Activated T-cell treated with anti-CD3 and anti-CD28 coated beads, Interleukin-2, amount 50 U/mL, for 48 hours (primary cell): Measurements from ENCODE around the gene DDX47.
"Not testable (repeated sequence)": the region's sequence is repeated elsewhere in the genome, so short reads cannot be mapped to it uniquely, and the experiment has no call there.

Experiments
- DNase-seq, 2 experiments: peaks; one replicate each; pipeline ENCODE4 v3.0.0-alpha.2; 2020

Gene DDX47

DNA sequence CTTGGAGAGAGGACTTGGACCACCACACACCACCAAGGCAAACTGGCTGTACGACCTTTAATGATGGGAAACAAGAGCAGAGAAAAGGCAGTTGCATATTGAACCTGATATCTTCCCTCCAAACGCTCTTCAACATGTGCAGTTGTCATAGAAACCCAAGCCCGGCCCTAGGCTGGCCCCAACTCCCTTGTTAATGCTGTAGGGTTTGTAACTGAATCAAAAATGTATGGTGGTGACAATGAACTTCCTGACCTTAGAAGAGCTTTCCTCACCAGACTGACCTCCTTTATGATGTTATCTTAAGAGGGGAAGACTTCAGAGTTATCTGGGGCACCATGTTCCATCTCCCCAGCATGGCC lies 15.4 kb upstream of the DDX47 start:
- no peak for DNase-seq

DNA sequence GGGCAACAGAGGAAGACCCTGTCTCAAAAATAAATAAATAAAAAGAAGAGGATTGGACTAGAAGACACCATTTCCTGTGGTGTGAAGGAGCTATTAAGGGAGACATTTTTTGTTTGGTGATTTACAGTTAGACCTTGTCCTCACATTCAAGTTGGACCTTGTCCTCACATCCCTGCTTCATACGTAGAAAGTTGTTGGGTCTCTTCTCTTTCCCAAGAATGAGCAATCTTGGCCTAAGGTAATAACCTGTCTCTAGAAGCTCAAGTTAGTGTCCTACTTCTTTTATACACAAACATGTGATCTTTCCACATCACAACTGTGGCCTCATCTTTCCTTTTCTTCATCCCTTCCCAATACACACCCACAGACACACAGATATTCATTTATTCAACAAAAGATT lies 14.7 kb upstream of the DDX47 start:
- no peak for DNase-seq

DNA sequence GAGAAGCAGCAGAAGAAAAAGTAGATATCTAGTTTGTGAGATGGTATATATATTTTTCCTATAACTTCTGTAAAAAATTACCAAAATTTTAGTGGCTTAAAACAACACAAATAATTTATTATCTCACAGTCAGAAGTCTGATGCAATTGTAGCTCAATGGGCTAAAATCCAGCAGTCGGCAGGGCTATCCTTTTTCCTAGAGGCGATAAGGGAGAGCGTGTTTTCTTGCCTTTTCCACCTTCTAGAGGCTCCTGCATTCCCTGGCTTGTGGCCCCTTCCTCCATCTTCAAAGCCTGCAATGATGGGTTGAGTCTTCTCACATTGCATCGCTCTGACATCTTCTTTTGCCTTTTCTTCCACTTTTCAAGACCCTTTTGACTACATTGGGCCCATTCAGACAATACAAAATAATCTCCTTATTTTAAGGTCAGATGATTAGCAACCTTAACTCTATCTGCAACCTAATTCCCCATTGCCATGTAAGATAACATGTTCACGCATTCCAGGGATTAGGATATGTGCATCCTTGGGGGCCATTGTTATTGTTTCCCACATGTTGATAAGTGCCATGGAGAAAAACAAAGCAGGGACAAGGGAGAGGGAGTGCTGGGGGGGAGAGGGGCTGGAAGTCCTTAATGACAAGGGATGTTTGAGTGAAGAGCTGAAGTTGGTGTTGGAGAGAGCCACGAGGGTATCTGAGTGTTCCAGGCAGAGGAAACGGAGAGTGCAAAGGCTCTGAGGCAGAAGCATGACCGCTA lies 13.8 kb upstream of the DDX47 start:
- no peak for DNase-seq

DNA sequence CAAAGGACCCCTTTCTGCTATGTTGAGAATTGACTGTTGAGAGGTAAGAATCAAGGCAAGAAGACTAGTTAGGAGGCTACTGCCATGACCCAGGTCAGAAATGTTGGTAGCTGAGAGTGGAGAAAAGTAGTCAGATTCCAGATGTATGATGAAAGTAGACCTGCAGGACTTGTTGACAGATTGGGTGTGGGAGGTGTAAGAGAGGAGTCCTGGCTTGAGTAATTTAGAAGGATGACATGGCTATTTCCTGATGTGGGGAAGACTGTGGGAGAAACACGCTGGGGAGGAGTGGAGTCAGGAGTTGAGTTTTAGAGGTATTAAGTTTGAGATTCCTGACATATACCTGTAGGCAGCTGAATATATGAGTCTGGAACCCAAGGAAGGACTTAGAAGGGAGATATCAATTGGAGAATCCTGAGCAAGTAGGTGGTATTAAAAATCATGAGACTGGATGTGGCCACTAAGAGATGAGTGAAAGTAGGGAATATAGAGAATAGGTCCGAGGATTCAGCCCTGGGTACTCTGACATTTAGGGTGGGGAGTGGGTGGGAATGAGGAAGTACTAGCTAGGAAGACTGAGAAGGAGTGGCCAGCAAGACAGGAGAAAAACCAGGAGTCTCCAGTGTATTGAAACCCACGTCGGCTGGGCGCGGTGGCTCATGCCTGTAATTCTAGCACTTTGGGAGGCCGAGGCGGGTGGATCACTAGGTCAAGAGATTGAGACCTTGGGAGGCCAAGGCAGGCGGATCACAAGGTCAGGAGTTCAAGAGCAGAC lies 12.6 kb upstream of the DDX47 start:
- no peak for DNase-seq

DNA sequence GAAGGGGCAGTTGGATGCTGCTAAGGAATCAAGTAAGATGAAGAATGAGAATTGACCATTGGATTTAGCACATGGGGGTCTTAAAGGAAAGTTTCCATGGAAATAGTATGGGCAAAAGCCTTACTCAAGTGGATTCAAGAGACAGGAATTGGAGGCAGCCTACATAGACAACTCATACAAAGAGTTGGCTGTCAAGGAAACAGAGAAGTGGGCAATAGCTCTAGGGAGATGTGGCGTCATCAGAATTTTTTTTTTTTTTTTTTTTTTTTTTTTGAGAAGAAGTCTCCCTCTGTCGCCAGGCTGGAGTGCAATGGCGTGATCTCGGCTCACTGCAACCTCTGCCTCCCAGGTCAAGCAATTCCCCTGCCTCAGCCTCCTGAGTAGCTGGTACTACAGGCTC lies 11.5 kb upstream of the DDX47 start:
- DNase-seq = not testable (repeated sequence)

DNA sequence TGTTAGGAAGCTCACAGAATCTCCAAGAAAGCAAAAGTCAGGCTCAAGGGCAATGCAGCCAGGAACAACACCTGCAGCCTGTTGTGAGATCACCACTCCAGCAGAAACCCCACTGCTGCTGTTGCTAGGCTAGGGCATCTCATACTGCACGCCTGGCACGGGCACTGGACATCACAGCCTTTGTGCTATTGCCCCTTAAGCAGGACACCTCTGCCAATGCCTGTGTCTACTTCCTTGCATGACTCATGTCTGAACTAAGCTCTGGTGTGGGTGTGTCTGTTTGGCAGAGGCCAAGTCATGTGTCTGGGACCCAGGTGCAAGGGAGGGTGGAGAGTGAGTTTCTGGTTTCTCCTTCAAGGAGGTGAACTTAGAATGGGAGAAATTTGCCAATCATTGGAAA lies 10.0 kb upstream of the DDX47 start:
- peak in 1 of 2 experiments; percentile 39 for DNase-seq

DNA sequence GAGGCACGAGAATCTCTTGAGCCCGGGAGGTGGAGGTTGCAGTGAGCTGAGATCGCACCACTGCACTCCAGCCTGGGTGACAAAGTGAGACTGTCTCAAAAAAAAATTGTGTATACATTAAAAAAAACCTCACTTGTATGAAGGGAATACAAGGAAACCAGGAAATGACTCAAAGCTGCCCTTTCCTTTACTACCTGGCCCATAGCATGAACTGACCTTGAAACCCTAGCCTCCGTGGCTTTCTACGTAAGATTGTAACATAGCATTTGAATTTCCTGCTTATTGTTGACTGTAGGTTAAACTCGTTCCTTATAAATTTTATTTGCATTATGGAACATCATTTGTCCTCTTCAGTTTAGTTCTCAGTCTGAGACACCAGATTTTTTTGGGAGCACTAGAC lies 9.1 kb upstream of the DDX47 start:
- DNase-seq = no peak

DNA sequence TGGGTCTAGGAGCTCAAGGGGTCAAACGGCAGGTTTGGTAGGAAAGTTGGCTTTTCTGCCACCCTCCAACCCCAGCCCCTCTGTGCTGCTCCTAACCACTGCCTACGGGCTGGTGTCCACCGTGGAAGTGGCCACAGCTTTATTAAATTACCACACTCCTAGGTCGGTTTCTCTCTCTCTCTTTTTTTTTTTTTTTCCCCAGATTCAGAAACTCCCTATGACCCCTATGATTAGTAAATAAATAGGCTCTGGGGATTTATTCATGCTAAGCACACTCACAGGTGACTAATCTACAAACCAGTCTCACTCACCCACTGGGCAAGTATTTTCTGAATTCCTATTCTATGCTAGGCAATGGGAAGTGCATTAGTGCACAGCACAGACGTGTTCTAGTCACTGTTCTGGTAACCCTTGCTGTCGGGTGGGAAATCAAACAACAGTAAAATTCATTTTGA lies 8.7 kb upstream of the DDX47 start:
- no peak for DNase-seq

DNA sequence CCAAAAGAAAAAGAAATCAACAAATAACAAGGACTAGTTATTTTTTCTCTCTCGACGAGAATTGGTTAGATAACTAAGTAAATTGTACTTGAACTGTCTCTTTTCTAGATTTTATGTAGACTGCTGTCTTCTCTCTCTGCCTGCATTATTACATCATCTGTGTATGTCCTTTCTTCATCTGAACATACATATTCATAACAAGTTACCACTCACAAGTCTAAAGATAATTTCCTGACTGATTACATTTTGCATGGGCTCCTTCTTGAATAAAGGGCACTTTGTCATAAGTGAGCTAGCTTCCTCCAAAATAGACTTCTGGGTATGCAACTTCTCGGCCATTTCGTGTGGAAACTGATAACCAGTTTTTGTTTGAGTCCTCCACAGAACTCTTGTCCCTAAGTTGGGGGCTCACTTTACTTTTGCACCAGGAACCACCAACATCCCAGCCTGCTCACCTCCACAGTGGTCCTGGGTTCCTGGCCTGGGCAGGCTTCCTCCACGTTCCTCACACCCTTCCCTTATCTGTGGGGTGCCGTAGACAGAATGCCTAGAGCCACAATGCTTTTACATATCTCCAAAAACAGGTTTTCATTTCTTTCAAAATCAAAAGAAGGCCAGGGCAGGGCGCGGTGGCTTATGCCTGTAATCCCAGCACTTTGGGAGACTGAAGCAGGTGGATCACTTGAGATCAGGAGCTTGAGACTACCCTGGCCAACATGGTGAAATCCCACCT lies 6.2 kb upstream of the DDX47 start:
- DNase-seq = no peak

DNA sequence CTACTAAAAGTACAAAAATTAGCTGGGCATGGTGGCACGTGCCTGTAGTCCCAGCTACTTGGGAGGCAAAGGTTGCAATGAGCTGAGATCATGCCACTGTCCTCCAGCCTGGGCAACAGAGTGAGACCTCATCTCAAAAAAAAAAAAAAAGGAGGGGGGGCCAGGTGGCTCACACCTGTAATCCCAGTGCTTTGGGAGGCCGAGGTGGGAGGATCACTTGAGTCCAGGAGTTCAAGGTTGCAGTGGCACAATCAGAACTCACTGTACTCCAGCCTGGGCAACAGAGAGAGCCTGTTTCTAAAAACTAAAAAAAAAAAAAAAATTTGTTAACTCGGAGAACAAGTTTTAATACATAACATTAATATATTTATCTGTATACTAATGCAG lies 5.6 kb upstream of the DDX47 start:
- DNase-seq = not testable (repeated sequence)

DNA sequence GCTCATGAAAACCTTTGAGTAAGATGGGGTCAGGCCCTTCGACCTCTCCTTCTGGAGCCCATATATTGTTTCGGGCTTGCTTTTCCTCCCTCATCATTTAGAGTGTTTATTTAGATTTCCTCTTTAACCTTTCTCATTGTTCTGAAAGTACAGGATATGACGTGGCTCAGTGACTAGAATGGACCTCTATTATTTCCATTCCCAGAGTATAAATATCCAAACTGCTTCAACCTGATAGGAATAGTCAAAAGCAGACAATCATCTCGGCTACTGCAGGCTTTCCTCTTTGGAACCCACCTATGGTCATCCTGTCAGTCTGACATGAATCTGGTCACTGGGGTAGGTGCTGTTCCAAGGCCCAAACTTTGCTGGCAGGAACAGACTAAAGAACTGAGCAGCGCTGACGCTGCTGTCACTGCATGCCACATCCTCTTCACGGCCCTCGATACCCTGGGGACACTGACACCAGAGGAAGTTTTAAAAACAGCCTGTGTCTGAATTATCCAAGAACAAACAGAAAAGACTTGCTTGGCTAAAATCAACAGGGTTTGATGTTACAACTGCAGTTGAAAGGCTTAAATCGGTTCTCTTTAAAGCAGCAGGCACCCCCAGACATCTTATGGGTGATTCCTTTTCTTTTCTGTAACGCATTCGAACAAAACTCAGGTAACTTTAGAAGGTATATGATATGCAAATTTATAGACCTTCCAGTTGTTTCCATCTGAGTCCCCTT lies 5.0 kb upstream of the DDX47 start:
- peak; percentile 60 to 67 for DNase-seq

DNA sequence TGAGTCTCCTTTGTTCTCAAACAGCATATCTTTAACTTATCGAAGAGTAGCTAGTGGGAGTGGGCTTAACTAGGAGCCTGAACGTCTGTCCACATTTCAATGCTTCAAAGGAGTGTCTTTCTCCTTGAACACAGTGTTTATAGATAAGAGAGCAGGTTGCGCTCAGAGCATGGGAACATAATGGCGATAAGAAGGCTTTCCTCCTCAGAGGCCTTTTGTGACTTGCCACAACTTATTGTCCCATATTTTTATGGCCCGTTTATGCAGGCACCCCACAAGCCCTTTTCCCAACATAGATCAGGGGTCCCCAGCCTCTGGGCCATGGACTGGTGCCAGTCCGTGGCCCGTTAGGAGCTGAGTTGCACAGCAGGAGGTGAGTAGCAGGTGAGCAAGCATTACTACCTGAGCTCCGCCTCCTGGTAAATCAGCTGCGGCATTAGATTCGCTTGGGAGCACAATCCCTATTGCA lies 2.6 kb upstream of the DDX47 start:
- DNase-seq = no peak

DNA sequence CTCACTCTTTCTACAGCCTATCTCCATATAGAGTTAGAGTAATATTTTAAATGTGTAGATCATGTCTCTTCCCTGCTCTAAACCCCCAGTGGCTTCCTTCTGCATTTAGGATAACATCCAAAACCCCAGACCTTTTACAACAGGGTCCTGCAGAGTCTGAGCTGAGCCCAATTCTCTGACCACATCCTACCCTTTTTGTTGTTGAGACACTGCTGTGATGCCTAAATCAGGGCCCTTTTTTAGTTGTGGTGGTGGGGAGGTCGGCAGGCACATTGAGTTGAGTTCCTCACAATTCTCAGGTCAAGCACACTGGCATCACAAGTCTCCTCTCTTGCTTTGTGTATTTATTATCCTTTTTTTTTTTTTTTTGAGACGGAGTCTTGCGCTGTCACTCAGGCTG lies 1.8 kb upstream of the DDX47 start:
- DNase-seq = no peak

DNA sequence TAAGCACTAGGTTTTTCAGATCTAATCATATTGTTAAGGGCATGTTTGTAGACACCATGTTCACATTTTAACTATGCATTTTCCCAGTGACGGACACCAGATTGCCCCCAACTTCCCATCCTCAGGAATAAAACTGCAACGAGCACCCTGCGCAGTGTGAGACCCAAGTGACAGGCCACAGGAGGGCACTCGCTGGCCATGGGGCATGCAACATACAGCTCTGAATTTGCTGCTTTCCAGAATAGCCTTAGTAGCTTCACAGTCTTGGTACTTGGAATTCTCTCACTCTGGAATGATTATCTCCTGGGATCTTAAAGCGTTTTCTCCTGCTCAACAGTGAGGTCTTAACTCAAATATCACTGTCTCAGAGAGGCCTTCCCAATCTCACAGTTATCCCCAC lies 972 bp upstream of the DDX47 start:
- no peak for DNase-seq

DNA sequence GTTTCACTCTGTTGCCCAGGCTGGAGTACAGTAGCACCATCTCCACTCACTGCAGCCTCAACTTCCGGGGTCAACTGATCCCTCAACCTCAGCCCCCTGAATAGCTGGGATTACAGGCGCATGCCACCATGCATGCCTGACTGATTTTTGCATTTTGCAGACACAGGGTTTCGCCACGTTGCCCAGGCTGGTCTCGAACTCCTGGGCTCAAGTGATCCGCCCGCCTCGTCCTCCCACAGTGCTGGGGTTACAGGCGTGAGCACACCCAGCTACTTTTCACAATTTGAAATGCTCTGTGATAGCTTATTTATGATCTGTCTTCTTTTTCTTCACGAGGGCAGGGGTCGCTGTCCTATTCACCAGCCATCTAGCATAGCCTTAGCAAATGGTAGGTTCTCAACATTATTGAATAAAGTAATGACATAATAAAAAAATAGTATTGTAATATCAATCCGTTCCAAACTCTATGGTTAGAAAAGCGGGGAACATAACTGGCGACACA lies 477 bp upstream of the DDX47 start:
- no peak for DNase-seq

DNA sequence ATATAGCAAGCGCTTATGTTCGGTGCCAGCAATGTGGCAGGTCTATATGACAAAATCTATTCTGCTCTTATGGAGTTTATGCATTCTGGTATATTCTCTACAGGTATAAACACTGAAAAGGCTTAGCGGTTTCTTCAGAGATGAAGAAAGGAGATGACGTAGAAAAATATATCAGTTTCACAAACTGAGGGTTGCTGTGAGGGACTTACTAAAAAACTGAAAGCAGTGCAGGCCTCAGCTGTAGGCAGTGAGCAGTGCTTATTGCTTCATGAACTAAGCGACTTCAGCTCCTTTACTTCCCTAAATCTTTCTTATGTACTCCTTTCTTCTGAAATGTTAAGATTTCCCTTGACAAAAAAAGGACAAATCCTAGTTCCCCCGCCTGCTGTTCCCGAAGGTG lies 4.5 kb downstream of the DDX47 start:
- DNase-seq = no peak

DNA sequence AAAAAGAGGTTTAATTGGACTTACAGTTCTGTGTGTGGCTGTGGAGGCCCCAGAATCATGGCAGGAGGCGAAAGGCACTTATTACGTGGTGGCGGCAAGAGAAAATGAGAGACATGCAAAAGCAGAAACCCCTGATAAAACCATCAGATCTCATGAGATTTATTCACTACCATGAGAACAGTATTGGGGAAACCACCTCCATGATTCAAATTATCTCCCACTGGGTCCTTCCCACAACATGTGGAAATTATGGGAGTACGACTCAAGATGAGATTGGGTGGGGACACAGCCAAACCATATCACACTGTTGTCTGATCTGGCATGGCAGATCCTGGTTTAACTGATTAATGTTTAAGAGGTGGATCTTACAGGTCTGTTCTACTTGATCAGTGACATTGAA lies 5.6 kb downstream of the DDX47 start:
- no peak for DNase-seq

DNA sequence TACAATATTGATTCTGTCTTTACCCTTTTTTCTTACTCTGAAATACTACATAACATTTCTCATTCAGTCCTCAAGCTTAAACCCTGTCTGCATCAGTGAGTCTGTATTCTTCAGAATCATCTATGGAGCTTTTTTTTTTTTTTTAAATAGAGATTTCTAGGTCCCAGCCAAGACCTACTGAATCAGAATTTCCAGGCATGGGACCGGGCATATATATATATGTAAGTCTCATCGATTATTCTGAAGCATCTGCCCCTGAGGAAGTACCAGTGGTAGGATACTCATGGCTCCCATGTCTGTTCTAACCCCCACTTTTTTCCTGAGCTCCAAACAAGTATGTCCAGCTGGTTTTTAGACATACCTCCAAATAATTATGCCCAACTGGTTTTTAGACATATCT lies 6.1 kb downstream of the DDX47 start:
- DNase-seq = no peak

DNA sequence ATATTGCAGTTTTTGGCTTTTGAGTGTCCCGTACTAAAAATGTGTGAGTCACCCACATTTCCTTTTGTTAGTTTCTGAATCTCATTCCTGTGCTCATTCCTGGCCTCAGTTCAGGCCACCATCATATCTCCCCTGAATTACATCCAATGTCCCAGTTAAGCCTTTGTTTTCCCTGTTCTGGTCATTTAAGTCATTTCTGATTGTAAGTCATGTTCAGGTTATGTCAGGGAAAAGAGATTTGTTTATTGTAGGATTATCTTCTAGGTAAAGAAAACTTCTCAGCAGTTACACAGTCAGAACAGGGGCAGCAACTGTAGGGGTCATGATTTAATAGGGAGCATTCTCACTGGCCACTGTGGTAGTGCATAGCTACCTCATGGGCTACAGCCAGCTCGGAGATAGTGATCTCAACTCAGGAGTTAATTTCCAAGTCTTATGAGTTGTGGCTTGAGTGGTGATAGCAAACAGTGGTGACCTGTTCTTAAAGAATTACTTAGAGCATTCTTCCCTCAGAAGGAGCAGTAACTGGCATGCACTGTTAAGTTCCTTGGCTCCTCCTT lies 6.7 kb downstream of the DDX47 start:
- DNase-seq = no peak

DNA sequence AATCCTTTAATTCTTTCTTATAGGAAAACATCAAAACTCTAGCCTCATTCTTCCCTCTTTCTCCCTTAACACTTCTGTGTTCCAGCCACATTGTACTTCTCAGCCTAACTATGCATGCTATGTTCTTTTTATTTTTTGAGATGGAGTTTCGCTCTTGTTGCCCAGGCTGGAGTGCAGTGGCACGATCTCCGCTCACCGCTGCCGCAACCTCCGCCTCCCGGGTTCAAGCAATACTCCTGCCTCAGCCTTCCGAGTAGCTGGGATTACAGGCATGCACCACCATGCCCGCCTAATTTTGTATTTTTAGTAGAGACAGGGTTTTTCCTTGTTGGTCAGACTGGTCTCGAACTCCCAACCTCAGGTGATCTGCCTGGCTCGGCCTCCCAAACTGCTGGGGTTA lies 7.2 kb downstream of the DDX47 start:
- not testable (repeated sequence) for DNase-seq

DNA sequence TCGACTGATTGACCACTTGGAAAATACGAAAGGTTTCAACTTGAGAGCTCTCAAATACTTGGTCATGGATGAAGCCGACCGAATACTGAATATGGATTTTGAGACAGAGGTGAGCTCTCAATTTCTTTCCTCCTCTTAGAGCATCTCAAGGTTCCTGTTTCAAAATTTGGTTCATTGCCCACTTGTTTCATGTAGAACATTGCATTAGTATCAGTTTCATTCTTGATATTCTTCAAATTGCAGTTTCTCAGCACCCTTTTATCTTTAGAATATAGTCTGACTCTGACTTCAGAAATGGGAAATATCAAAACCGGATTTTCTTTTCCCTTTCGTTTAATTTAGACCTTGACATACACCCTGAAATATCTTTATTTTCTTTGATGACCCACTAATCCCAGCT lies 8.8 kb downstream of the DDX47 start:
- no peak for DNase-seq

DNA sequence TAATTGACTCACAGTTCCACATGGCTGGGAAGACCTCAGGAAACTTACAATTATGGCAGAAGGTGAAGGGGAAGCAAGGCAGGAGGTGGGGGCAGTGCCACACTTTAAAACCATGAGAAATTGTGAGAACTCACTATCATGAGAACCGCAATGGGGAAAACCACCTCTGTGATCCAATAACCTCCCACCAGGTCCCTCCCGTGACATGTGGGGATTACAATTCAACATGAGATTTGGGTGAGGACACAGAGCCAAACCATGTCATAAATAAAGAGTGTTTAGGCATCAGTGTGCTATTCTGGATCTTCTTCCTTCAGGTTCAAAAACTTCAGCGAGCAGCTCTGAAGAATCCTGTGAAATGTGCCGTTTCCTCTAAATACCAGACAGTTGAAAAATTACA lies 9.7 kb downstream of the DDX47 start:
- DNase-seq = no peak

DNA sequence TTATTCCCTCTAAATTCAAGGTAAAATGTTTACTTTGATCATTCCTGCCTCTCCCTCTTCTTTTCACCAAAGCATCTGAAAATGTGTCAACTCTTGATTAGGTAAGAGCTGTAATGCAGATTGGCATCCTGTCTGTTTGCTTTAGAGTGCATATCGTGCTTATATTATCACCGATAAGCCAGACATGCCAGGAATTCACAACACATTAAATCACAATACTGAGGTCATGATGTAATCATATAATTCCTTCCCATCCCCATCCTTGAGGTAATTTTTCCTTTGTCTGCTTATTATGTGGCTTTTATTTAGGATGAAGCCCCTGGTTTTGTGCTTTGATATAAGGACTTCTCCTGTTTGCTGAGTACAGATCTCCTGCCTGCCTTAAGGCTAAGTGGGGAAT lies 10.2 kb downstream of the DDX47 start:
- no peak for DNase-seq
